Chondrocyte (in vitro differentiated cells): Measurements from ENCODE around the gene RPL36. TPM values are rescaled to one million over a fixed set of nuclear protein-coding genes. Genes with fewer than 3 reads are reported as not detected.

Experiments
- DNase-seq: peaks from one replicate; pipeline ENCODE4 v3.0.0; 2021; ENCODE audit warnings: mixed read lengths, low spot score
- H3K27ac Mint-ChIP-seq: one replicate; pipeline ENCODE4 v1.8.0; 2021; ENCODE audit warnings: mild to moderate bottlenecking, moderate library complexity, mixed read lengths; ENCODE audit not compliant: unreplicated experiment
- H3K27me3 Mint-ChIP-seq: 2 replicates; pipeline ENCODE4 v1.8.0; 2021; ENCODE audit warnings: low read depth, mixed read lengths
- H3K36me3 Mint-ChIP-seq: 2 replicates; pipeline ENCODE4 v1.8.0; 2021; ENCODE audit warnings: low read depth, mixed read lengths
- H3K4me1 Mint-ChIP-seq: 2 replicates; pipeline ENCODE4 v1.8.0; 2021; ENCODE audit warnings: low read depth, mild to moderate bottlenecking, mixed read lengths
- H3K4me3 Mint-ChIP-seq: one replicate; pipeline ENCODE4 v1.8.0; 2021; ENCODE audit warnings: mild to moderate bottlenecking, moderate library complexity, mixed read lengths; ENCODE audit not compliant: unreplicated experiment
- H3K9me3 Mint-ChIP-seq: 2 replicates; pipeline ENCODE4 v1.8.0; 2021; ENCODE audit warnings: low read depth, mixed read lengths
- CTCF ChIP-seq: fragments of 200-600 bp; sonication (generic); IDR thresholded peaks from 2 replicates; pipeline ENCODE4 v1.5.0; 2021; ENCODE audit warnings: antibody characterized with exemption, mild to moderate bottlenecking, moderate library complexity
- total RNA-seq: library from RNA; stranded (reverse); gene quantifications from 3 replicates; pipeline ENCODE4 v1.2.1, GENCODE V29; 2021

Gene RPL36
- total RNA-seq, 1 donor from 2014 or later, result 548 TPM

DNA sequence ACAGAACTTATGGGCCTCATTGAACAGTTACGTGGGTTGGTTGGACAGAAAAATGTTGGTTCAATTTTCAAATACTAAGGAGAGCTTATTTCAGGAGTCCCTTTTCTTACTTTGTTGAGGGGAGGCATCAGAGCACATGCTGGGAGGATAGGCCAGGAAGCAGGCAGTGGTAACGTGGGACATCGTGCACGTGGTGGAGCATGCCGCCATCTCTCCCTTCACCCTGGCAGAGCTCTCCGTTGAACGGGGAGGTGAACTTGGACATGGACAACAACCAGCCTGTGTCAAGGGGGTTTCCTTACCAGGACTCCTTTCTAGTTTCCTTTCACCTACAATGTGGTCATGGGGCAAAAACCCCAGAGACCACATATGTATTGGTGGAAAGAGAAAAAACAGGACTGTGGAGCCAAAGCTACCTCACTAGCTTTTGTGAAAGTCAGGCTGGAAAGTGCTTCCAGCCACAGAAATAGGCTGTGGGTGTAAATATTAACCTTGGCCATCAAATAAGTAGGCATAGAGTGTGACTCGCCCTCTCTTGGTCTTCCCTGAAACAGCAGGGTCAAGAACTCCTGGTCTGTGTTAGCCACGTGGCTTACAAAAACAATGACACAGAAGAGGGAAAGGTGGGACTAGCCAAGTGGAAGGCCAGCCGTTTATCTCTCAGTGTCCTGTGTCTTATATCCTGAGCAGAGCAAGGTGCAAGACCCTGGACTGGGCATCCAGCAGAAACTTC is 24.1 kb upstream of the RPL36 start:
- H3K4me1 Mint-ChIP-seq, result no peaks in the 10 kb centered on the region
- no peaks in the 10 kb centered on the region for H3K9me3 Mint-ChIP-seq
- H3K4me3 Mint-ChIP-seq, result no peak overlapping the region
- H3K27ac Mint-ChIP-seq, result no peak overlapping the region
- peaks cover 29% of the 10 kb centered on the region for H3K36me3 Mint-ChIP-seq
- peak; percentile 41 for TF ChIP-seq CTCF
- H3K27me3 Mint-ChIP-seq, result no peaks in the 10 kb centered on the region
- peak; percentile 52 for DNase-seq

DNA sequence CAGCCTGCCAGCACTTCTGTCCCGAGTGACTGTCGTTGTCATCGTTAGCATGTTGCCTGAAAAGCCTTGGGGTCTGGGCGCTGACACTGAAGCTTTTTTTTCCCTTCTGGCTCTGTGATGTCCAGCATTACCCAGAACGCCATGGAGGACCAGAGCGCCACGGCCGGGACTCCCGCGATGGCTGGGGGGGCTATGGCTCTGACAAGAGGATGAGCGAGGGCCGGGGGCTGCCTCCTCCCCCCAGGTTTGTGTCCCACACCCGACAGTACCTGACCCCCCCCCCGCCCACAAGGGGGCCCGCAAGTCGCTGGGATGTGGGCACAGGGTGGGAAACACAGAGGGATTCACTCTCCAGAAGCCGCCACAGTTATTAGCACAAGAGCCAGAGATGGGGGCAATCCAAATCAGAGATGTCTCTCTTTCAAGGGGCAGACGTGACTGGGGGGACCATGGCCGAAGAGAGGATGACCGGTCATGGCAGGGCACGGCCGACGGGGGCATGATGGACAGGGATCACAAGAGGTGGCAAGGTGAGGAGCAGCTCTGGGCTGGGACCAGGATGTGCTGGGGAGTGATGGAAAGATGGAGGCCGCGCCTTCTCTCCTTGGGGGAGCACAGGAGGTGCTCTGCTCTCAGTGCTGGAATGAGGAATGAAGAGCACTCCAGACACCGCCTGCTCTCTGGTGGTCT is 23.0 kb upstream of the RPL36 start:
- H3K36me3 Mint-ChIP-seq, result peaks cover 24% of the 10 kb centered on the region
- H3K9me3 Mint-ChIP-seq, result no peaks in the 10 kb centered on the region
- TF ChIP-seq CTCF, result no peak
- no peaks in the 10 kb centered on the region for H3K27me3 Mint-ChIP-seq
- H3K4me3 Mint-ChIP-seq, result no peak overlapping the region
- DNase-seq, result peak; percentile 69
- no peaks in the 10 kb centered on the region for H3K4me1 Mint-ChIP-seq
- no peak overlapping the region for H3K27ac Mint-ChIP-seq

- H3K9me3 Mint-ChIP-seq, result no peaks in the 10 kb centered on the region
- DNase-seq, result no peak
- H3K36me3 Mint-ChIP-seq, result peaks cover 24% of the 10 kb centered on the region
- H3K27me3 Mint-ChIP-seq, result no peaks in the 10 kb centered on the region
- no peak for TF ChIP-seq CTCF
- H3K4me1 Mint-ChIP-seq, result no peaks in the 10 kb centered on the region
- H3K4me3 Mint-ChIP-seq, result no peak overlapping the region
- H3K27ac Mint-ChIP-seq, result no peak overlapping the region
Observed at GRCh38 chr19:5667751-5668271, 22.3 kb upstream of the RPL36 start.

GRCh38 chr19:5669212-5669611 is 20.9 kb upstream of the RPL36 start:
- Mint-ChIP-seq H3K36me3 (peaks cover 20% of the 10 kb centered on the region), H3K27ac (no peak overlapping the region), H3K27me3 (no peaks in the 10 kb centered on the region)

More at GRCh38 chr19:5669212-5669611, 20.9 kb upstream of the RPL36 start:
- Mint-ChIP-seq H3K4me3 (no peak overlapping the region), H3K9me3 (no peaks in the 10 kb centered on the region), H3K4me1 (no peaks in the 10 kb centered on the region)
- DNase-seq, result no peak
- TF ChIP-seq CTCF, result no peak
